Activated naive CD4-positive, alpha-beta T cell (primary cell): ENCODE data around the gene PDE4B.

ENCODE experiments used
- DNase-seq, 4 experiments: peaks; one replicate each; lab custom pipeline; 2025; lab: John Stamatoyannopoulos, UW

The PDE4B gene

GRCh38 chr1:66360285-66360724, 567.6 kb downstream of the PDE4B start:
- no peak for DNase-seq

GRCh38 chr1:66364578-66365391, 572.1 kb downstream of the PDE4B start:
- DNase-seq: no peak

- no peak for DNase-seq
Measured at GRCh38 chr1:66365635-66366034, 572.9 kb downstream of the PDE4B start.

GRCh38 chr1:66366634-66367033, 573.9 kb downstream of the PDE4B start:
- DNase-seq: no peak

GRCh38 chr1:66367369-66367768, 574.7 kb downstream of the PDE4B start:
- DNase-seq: no peak

- no peak for DNase-seq
Measured at GRCh38 chr1:66368261-66368660, 575.6 kb downstream of the PDE4B start.

- no peak for DNase-seq
Measured at GRCh38 chr1:66370462-66370971, 577.8 kb downstream of the PDE4B start.

- no peak for DNase-seq
Measured at GRCh38 chr1:66371233-66372005, 578.7 kb downstream of the PDE4B start.

GRCh38 chr1:66372522-66373101, 579.9 kb downstream of the PDE4B start:
- no peak for DNase-seq

GRCh38 chr1:66373157-66373591, 580.5 kb downstream of the PDE4B start:
- no peak for DNase-seq

GRCh38 chr1:66374148-66374547, 581.5 kb downstream of the PDE4B start:
- no peak for DNase-seq

- no peak for DNase-seq
Measured at GRCh38 chr1:66374561-66375111, 581.9 kb downstream of the PDE4B start.

GRCh38 chr1:66375125-66375524, 582.4 kb downstream of the PDE4B start:
- DNase-seq: no peak

- DNase-seq: no peak
Measured at GRCh38 chr1:66380452-66381212, 587.9 kb downstream of the PDE4B start.

- DNase-seq: no peak
Measured at GRCh38 chr1:66381621-66382275, 589.1 kb downstream of the PDE4B start.

GRCh38 chr1:66383168-66383567, 590.5 kb downstream of the PDE4B start:
- DNase-seq: no peak

GRCh38 chr1:66383611-66384010, 590.9 kb downstream of the PDE4B start:
- no peak for DNase-seq

GRCh38 chr1:66384258-66384921, 591.7 kb downstream of the PDE4B start:
- DNase-seq: no peak

- DNase-seq: no peak
Measured at GRCh38 chr1:66386712-66387111, 594.0 kb downstream of the PDE4B start.

- DNase-seq: no peak
Measured at GRCh38 chr1:66388913-66389312, 596.2 kb downstream of the PDE4B start.
